K562 (cell line): ENCODE data around the gene P2RY13. TPM values are rescaled to one million over a fixed set of nuclear protein-coding genes. Genes with fewer than 3 reads are reported as not detected.

Experiments used
- ATAC-seq: fragments of 200-7000 bp; cut with Tn5 transposase; 3 replicates; pipeline ENCODE4 v1.9.1; 2020; ENCODE audit warnings: moderate library complexity
- BruUV-seq: library from RNA; stranded (reverse); fragments of 400-500 nt; replicated peaks from 2 replicates; lab custom pipeline; 2021; lab: Mats Ljungman, UMichigan
- CTCF ChIA-PET: fragments of 300-600 bp; formaldehyde crosslinking; extraction: SDS; loops from one replicate; lab custom pipeline; 2021; ENCODE audit warnings: low intra/inter-chr PET ratio; lab: Yijun Ruan, JAX
- POLR2A ChIA-PET: fragments of 300-600, 350-650 bp; sonication (Branson Sonifier 250); formaldehyde crosslinking; extraction: SDS; loops from one replicate; lab custom pipeline; 2021; ENCODE audit warnings: antibody characterized with exemption, inconsistent platforms; lab: Yijun Ruan, JAX
- DNase-seq, 4 experiments: peaks; one replicate each; pipeline versions ENCODE4 v3.0.0 to v3.0.0-alpha.2; 2011 to 2018; ENCODE audit warnings: low spot score in 3 of 4, mixed read lengths in 3 of 4; ENCODE audit errors: extremely low read depth in 1 of 4
- FAIRE-seq: peaks from 2 replicates; lab custom pipeline; 2011; peaks lifted over from hg19 to GRCh38; lab: Jason Lieb, UNC
- H2AFZ ChIP-seq: 2 replicates; pipeline ENCODE4 v1.6.0; 2011; ENCODE audit warnings: low read depth, low read length, control low read depth, inconsistent platforms
- H3K27ac ChIP-seq: fragments of 200-600 bp; 3 replicates; pipeline ENCODE4 v1.8.0; 2011; ENCODE audit warnings: low read depth, mild to moderate bottlenecking, control low read depth, inconsistent platforms, low read length, moderate library complexity, mixed read lengths; ENCODE audit errors: extremely low read depth
- H3K27me3 ChIP-seq, 2 experiments: fragments of 300-600 bp in 1 of 2; 2 replicates in 1 of 2; 3 replicates in 1 of 2; pipeline versions ENCODE4 v1.6.0 to v1.8.0; 2011; ENCODE audit warnings: inconsistent platforms in 2 of 2, low read length in 2 of 2, mild to moderate bottlenecking in 1 of 2, mixed read lengths in 1 of 2, moderate library complexity in 1 of 2; ENCODE audit not compliant: control insufficient read depth in 2 of 2, insufficient read depth in 2 of 2
- H3K36me3 ChIP-seq: fragments of 300-600 bp; 3 replicates; pipeline ENCODE4 v1.8.0; 2011; ENCODE audit warnings: mild to moderate bottlenecking, low read length, inconsistent platforms; ENCODE audit not compliant: control insufficient read depth, insufficient read depth
- H3K4me1 ChIP-seq, 2 experiments: fragments of 200-600 bp in 1 of 2; replicated peaks in 1 of 2; 2 replicates in 1 of 2; 3 replicates in 1 of 2; pipeline versions ENCODE4 v1.5.1 to v1.8.0; 2011; ENCODE audit warnings: inconsistent platforms in 2 of 2, low read length in 2 of 2, mild to moderate bottlenecking in 1 of 2, mixed read lengths in 1 of 2, moderate library complexity in 1 of 2; ENCODE audit not compliant: control insufficient read depth in 2 of 2, insufficient read depth in 2 of 2
- H3K4me2 ChIP-seq: 2 replicates; pipeline ENCODE4 v1.6.1; 2011; ENCODE audit warnings: low read length, control low read depth, inconsistent platforms, mixed read lengths; ENCODE audit not compliant: insufficient read depth
- H3K4me3 ChIP-seq: fragments of 200-600 bp; sonication (generic), shearing (Covaris generic); 2 replicates; pipeline ENCODE4 v1.5.1; 2016; ENCODE audit warnings: control low read depth, inconsistent platforms
- H3K79me2 ChIP-seq: fragments of 200-600 bp; 3 replicates; pipeline ENCODE4 v1.8.0; 2011; ENCODE audit warnings: low read length, inconsistent platforms; ENCODE audit not compliant: control insufficient read depth, insufficient read depth
- H3K9ac ChIP-seq, 2 experiments: 2 replicates each; pipeline versions ENCODE4 v1.6.0 to v1.6.1; 2011; ENCODE audit warnings: low read depth in 2 of 2, low read length in 2 of 2, control low read depth in 1 of 2, inconsistent platforms in 1 of 2, mild to moderate bottlenecking in 1 of 2, mixed read lengths in 1 of 2; ENCODE audit not compliant: insufficient read depth in 1 of 2
- H3K9me1 ChIP-seq: one replicate; pipeline ENCODE4 v1.6.0; 2011; ENCODE audit warnings: inconsistent platforms, mild to moderate bottlenecking, low read length, moderate library complexity; ENCODE audit not compliant: control insufficient read depth, insufficient read depth
- H3K9me3 ChIP-seq: replicated peaks from 2 replicates; pipeline ENCODE4 v1.5.1; 2011; ENCODE audit warnings: low read depth, low read length, inconsistent platforms; ENCODE audit not compliant: control insufficient read depth, insufficient read depth
- H4K20me1 ChIP-seq: replicated peaks from 2 replicates; pipeline ENCODE4 v1.6.1; 2011; ENCODE audit warnings: low read length, inconsistent platforms, mixed read lengths; ENCODE audit not compliant: control insufficient read depth, insufficient read depth
- CREB5 ChIP-seq: fragments of 250-450 bp; sonication (Bioruptor Pico); IDR thresholded peaks from 2 replicates; pipeline ENCODE4 v1.5.0; 2020; ENCODE audit warnings: mild to moderate bottlenecking
- DLX4 ChIP-seq: fragments of 250-450 bp; sonication (Bioruptor Pico); IDR thresholded peaks from 2 replicates; pipeline ENCODE4 v1.6.1; 2021; ENCODE audit warnings: mild to moderate bottlenecking
- HCFC1 ChIP-seq: IDR thresholded peaks from 2 replicates; pipeline ENCODE4 v1.6.1; 2012; ENCODE audit warnings: low read depth, low read length, improper control_type of control experiment
- KLF10 ChIP-seq: fragments of 250-450 bp; sonication (Bioruptor Pico); IDR thresholded peaks from 2 replicates; pipeline ENCODE4 v1.6.1; 2021; ENCODE audit warnings: matching md5 sums
- MED1 ChIP-seq: sonication (generic); formaldehyde crosslinking; IDR thresholded peaks from 2 replicates; pipeline ENCODE4 v1.8.1; 2023; ENCODE audit warnings: missing genetic modification reagents, borderline replicate concordance
- NCOA1 ChIP-seq: fragments of 450-650 bp; IDR thresholded peaks from 2 replicates; pipeline ENCODE4 v1.6.1; 2016; ENCODE audit warnings: low read depth
- PHTF2 ChIP-seq: fragments of 250-450 bp; sonication (Bioruptor Pico); IDR thresholded peaks from 2 replicates; pipeline ENCODE4 v1.5.0; 2021; ENCODE audit warnings: mild to moderate bottlenecking
- SRSF1 ChIP-seq: fragments of 200-400 bp; formaldehyde crosslinking; IDR thresholded peaks from 2 replicates; pipeline ENCODE4 v1.6.1; 2017; ENCODE audit warnings: mild to moderate bottlenecking, low read depth, low read length, moderate library complexity
- TFAM ChIP-seq: fragments of 250-450 bp; sonication (Bioruptor Pico); conservative IDR thresholded peaks from 2 replicates; pipeline ENCODE4 v1.5.0; 2021; ENCODE audit warnings: mild to moderate bottlenecking, moderate library complexity
- ZEB2 ChIP-seq: fragments of 450-650 bp; IDR thresholded peaks from 2 replicates; pipeline ENCODE4 v1.6.1; 2016
- ZFP36 ChIP-seq: fragments of 150-350 bp; IDR thresholded peaks from 2 replicates; pipeline ENCODE4 v1.6.1; 2018; ENCODE audit warnings: low read length, low read depth; ENCODE audit not compliant: partially characterized antibody
- ZNF324 ChIP-seq: fragments of 250-450 bp; sonication (Bioruptor Pico); IDR thresholded peaks from 2 replicates; pipeline ENCODE4 v1.4.0; 2020; ENCODE audit warnings: mild to moderate bottlenecking
- ZSCAN32 ChIP-seq: fragments of 450-650 bp; formaldehyde crosslinking; IDR thresholded peaks from 2 replicates; pipeline ENCODE4 v1.4.0; 2020; ENCODE audit warnings: mild to moderate bottlenecking, moderate library complexity
- WGBS: fragments of 100-300 bp; shearing (Covaris generic); methylation state at CpG from one replicate; pipeline ENCODE4 v1.1.6; 2016; ENCODE audit warnings: low coverage, mixed read lengths; ENCODE audit not compliant: insufficient coverage; ENCODE audit errors: missing lambda C conversion rate; 5-methylcytosine and 5-hydroxymethylcytosine counted together
- in situ Hi-C: fragments of 300-500 bp; cut with MboI; formaldehyde crosslinking; loops from 4 replicates; pipeline ENCODE4 v1.15.0; 2018; ENCODE audit warnings: inconsistent platforms, mixed read lengths
- intact Hi-C: fragments of 100-400 bp; cut with micrococcal nuclease; formaldehyde crosslinking; loops from 2 replicates; pipeline ENCODE4 v1.14.2; 2022
- polyA plus RNA-seq, 8 experiments: library from polyadenylated mRNA; depleted of rRNA in 4 of 8; stranded (reverse) in 5 of 8; unstranded in 3 of 8; fragments of >200 nt; fragmentation: Nextera tagmentation in 2 of 8; fragmentation: Illumina TruSeq in 1 of 8; extraction: Ambion mirVana in 2 of 8; extraction: Trizol in 1 of 8; gene quantifications; 2 replicates each; pipeline versions ENCODE4 v1.2.1 to v1.2.3, GENCODE V29; 2011 to 2014; ENCODE audit warnings: inconsistent platforms in 1 of 8, missing spikeins in 1 of 8
- total RNA-seq, 7 experiments: library from RNA; depleted of rRNA in 6 of 7; stranded (reverse); fragments of >200 nt in 6 of 7; fragmentation: Illumina TruSeq in 2 of 7; extraction: Trizol in 2 of 7; gene quantifications; 2 replicates each; pipeline versions ENCODE4 v1.2.1 to v1.2.3, GENCODE V29; 2011 to 2021; ENCODE audit warnings: low replicate concordance in 1 of 7
- TF ChIP-seq, protein P1 (sequence below): fragments of 450-650 bp; formaldehyde crosslinking; IDR thresholded peaks from 2 replicates; pipeline ENCODE4 v1.4.0; 2020; ENCODE audit warnings: mild to moderate bottlenecking, mixed read lengths

P2RY13 gene
- total and polyA plus RNA-seq, 9 of the 15 experiments (the other 6 are each of a cell fraction or from before 2014, with no cell fraction given), result not detected

- no peak for FAIRE-seq
- intact Hi-C loops (no loop called here), in situ Hi-C loops (no loop called here)
- DNase-seq, result no peak
- ChIA-PET POLR2A (interaction anchor here (1.0 kb wide), 1 partner anchor 13 kb away, joined by 3 read pairs; no protein-coding TSS in a partner anchor), CTCF (no interaction called here)
- 0% methylated on average over 2 of the region's 2 CpGs for WGBS
- Histone ChIP-seq H3K9ac (no peak overlapping the region), H3K4me3 (no peak overlapping the region), H2AFZ (no peak overlapping the region), H3K36me3 (no peaks in the 10 kb centered on the region), H3K9me3 (no peaks in the 10 kb centered on the region), H3K27ac (no peak overlapping the region), H4K20me1 (no peaks in the 10 kb centered on the region), H3K27me3 (peaks cover 0 to 2% of the 10 kb centered on the region in 2 experiments; a peak in 1 of 5 replicates), H3K9me1 (no peaks in the 10 kb centered on the region), H3K4me2 (no peak overlapping the region), H3K4me1 (no peaks in the 10 kb centered on the region), H3K79me2 (no peaks in the 10 kb centered on the region)
- BruUV-seq, result no TSS peak
- no peak for TF ChIP-seq SRSF1
- no peak for ATAC-seq
These were observed 27.6 kb upstream of the P2RY13 start for GRCh38 chr3:151356794-151357462.

DNA sequence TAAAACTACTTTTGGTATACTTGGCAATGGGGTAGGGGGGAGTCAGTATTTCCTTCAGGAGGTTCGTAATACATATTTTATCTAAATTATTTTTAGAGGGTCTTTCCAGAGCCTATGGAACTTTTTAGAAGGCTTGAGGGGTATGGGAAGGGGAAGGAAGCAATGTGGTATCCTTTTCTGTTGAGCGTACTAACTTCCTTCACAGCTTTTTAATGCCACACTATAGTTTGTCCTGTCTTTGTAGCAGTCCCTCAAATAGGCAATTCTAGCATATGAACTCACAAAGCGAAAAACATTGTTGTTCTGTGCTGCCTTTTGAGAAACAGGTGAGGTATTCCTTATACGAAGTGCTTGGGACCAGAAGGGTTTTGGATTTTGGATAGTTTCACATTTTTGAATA lies 22.3 kb upstream of the P2RY13 start:
- H3K4me2 ChIP-seq, result no peak overlapping the region
- intact Hi-C loops (no loop called here), in situ Hi-C loops (no loop called here)
- no peak overlapping the region for H3K27ac ChIP-seq
- H3K79me2 ChIP-seq, result no peaks in the 10 kb centered on the region
- no TSS peak for BruUV-seq
- no peak overlapping the region for H3K9ac ChIP-seq
- H3K36me3 ChIP-seq, result no peaks in the 10 kb centered on the region
- DNase-seq (no peak), FAIRE-seq (no peak), ATAC-seq (no peak)
- POLR2A ChIA-PET, result interaction anchor here (0.7 kb wide), 1 partner anchor 42 kb away, joined by 3 read pairs; no protein-coding TSS in a partner anchor
- peaks cover 0 to 7% of the 10 kb centered on the region in 2 experiments; a peak in 2 of 5 replicates for H3K27me3 ChIP-seq
- H3K9me1 ChIP-seq, result no peaks in the 10 kb centered on the region
- H2AFZ ChIP-seq, result no peak overlapping the region
- H4K20me1 ChIP-seq, result no peaks in the 10 kb centered on the region
- H3K9me3 ChIP-seq, result no peaks in the 10 kb centered on the region
- no peaks in the 10 kb centered on the region for H3K4me1 ChIP-seq
- CTCF ChIA-PET, result no interaction called here
- WGBS, result 0% methylated on average over 4 of the region's 4 CpGs
- H3K4me3 ChIP-seq, result no peak overlapping the region
- TF ChIP-seq CREB5 (CRISPR knock-in tag) (no peak), TFAM (CRISPR knock-in tag) (no peak), ZNF324 (CRISPR knock-in tag) (no peak), MED1 (CRISPR knock-in tag) (no peak), ZFP36 (no peak), ZSCAN32 (CRISPR knock-in tag) (no peak), KLF10 (no peak), HCFC1 (no peak), DLX4 (CRISPR knock-in tag) (no peak), NCOA1 (no peak), PHTF2 (no peak), ZEB2 (no peak)
- TF ChIP-seq, protein P1, sequence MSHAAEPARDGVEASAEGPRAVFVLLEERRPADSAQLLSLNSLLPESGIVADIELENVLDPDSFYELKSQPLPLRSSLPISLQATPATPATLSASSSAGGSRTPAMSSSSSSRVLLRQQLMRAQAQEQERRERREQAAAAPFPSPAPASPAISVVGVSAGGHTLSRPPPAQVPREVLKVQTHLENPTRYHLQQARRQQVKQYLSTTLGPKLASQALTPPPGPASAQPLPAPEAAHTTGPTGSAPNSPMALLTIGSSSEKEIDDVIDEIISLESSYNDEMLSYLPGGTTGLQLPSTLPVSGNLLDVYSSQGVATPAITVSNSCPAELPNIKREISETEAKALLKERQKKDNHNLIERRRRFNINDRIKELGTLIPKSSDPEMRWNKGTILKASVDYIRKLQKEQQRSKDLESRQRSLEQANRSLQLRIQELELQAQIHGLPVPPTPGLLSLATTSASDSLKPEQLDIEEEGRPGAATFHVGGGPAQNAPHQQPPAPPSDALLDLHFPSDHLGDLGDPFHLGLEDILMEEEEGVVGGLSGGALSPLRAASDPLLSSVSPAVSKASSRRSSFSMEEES, result no peak
